HG03565 (cell line): Measurements from ENCODE around the gene NEK1.
"Not testable (repeated sequence)": the region's sequence is repeated elsewhere in the genome, so short reads cannot be mapped to it uniquely, and the experiment has no call there.

ENCODE experiments used
- ATAC-seq: cut with Tn5 transposase; IDR thresholded peaks from one replicate; pipeline ENCODE4 v1.9.1; 2021; ENCODE audit warnings: mild to moderate bottlenecking, moderate library complexity; ENCODE audit not compliant: unreplicated experiment

Gene NEK1

DNA sequence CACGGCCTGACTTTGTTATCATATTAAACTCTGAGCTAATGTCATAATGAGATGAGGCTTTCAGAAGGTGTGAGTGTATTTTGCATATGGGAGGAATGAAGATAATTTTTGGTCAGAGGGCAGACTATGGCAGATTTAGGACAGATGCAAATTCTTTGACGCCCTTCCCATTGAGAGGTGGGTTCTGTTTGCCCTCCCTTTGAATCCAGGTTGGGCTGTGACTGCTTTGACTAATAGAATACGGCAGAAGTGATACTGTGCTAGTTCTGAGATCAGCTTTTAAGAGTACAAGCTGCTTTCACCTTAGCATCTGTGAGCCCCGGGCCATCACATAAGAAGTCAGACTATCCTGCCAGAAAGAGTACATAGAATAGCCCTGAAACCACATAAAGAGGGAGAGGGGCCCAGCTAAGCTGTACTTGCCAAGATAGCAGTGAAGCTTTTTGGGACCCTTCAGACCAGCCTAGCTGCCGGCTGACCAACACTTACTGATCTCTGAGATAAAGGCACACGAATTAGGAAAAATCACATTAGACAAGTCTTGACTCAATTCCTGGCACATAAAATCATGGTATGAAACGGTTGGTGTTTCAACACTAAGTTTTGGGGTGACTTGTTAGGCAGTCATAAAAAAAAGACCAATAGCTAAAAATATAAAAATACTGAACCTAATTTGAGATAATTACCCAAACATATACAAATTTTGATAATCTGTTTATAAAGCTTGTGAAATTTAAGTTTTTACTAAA lies 174.9 kb downstream of the NEK1 start:
- peak; percentile 84 for ATAC-seq

DNA sequence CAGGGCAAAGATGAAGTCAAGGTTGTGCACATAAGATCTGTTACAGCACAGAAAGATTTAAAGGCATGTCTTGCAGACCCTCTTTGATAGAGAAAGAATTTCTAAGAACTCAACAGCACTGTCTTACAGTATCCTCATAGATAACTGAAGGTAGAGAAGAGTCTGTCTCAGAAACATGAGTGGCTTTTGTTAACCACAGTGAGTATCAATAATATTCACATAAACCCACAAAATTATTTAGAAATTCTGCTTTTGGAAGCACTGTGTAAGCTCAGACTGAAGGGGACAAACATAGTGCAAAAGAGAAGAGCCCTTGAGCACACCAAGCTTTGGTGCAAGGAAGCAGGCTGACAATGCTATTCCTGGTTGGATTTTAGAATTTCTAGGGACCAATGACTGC lies 175.6 kb downstream of the NEK1 start:
- no peak for ATAC-seq

DNA sequence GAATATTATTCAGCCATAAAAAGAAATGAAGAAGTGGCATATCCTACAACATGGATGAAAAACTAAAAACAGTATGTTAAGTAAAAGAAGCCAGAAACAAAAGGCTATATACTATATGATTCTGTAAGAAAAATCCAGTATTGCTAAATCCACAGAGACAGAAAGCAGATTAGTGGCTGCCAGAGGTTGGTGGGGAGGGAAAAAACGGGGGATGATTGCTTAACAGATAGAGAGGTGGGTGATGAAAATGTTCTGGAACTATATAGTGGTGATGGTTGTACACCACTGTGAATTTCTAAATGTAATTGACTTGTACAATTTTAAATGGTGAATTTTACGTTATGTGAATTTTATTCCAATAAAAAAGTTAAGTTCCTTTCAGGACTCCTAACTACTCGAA lies 184.0 kb downstream of the NEK1 start:
- ATAC-seq = no peak

DNA sequence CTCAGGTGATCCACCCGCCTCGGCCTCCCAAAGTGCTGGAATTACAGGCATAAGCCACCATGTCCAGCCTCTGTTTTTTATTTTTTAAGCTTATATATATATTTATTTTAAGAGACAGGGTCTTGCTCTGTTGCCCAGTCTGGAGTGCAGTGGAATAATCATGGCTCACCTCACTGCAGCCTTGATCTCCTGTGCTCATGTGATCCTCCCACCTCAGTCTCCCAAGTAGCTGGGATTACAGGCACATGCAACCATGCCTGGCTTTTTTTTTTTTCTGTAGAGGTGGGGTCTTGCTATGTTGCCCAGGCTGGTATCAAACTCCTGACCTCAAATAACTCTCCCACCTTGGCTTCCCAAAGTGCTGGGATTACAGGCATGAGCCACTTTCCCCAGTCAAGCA lies 184.7 kb downstream of the NEK1 start:
- not testable (repeated sequence) for ATAC-seq

DNA sequence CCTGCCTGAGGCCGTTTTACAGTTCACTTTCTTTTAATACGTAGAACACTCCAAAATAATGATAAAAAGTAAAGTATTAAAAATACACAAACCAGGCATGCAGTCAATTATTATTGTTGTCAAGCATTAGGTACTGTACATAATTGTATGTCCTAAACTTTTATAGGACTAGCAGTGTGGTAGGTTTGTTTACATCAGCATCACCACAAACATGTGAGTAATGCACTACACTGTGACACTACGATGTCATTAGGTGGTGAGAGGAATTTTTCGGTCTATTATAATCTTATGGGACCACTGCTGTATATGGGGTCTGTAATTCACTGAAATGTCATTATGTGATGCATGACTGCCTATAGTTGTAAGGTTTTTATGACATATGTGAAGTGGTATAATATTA lies 192.1 kb downstream of the NEK1 start:
- ATAC-seq = no peak

DNA sequence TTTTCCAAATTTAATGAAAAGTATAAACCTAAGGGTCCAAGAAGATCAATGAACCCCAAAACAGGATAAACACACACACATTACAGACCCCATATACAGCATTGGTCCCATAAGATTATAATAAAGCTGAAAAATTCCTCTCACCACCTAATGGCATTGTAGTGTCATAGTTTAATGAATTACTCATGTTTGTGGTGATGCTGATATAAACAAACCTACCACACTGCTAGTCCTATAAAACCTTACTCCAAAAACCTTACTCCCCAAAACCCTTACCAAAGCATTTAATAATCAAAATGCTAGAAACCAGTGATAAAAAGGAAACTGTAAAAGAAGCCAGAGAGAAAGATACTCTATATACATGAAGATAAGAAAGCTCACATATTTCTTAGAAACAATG lies 193.5 kb downstream of the NEK1 start:
- no peak for ATAC-seq

DNA sequence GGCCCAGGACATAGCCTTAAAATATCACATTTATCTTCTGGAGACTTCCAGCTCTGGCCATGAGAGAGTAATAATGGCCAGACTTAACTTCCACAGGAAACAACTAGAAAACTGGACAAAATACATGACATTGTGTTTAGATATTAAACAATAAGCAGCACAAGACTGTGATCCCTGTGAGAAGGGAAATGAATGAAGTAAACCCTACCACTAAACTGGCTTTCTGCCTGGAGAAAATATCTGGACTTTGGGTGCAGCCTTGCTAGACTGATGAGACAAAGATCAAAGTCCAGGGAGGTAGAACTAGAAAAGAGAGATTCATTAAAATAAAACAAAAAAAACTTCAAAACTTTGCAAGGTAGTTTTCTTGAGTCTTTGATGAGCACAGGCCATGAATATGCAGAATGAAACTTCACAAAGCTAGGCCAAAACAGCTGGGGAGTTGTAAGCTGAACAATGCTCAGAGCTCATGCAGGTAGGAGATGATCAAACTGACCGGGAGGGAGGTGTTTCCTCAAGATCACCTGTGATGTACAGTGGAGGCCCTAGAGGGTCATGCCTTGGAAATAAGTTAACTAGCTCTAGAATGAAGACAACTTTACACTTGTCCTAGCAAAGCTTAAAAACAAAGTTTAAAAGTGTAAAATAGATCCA lies 194.6 kb downstream of the NEK1 start:
- no peak for ATAC-seq

DNA sequence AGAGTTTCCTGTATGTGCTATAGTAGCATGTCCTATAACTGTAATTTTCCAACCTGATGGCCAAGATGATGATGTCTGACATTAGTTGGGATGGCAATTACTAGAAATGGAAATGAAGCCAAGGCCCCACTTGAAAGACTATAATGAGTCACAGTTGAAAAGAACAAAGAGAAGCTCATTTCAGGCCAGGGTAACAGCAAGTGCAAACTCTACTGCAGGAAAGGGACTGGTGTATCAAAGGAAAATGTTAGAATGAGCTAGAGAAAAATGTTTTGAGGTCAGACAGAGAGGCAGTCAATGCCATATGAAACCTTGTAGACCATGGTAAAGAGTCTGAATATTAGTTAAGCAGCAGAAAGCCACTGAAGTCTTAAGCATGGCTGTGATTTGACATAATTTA lies 195.4 kb downstream of the NEK1 start:
- peak; percentile 77 for ATAC-seq

DNA sequence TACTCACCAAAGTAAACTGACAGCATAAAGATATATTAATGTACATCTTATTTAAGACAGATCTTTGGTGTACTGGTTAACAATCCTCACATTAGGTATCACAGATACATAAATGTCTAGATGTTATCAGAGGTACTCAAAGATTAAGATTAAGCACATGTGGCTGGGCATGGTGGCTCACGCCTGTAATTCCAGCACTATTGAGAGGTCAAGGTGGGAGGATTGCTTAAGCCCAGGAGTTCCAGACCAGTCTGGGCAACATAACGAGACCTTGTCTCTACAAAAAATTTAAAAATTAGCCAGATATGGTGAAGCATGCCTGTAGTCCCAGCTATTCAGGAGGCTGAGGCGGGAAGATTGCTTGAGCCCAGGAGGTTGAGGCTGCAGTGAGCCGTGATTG lies 195.9 kb downstream of the NEK1 start:
- ATAC-seq = no peak

DNA sequence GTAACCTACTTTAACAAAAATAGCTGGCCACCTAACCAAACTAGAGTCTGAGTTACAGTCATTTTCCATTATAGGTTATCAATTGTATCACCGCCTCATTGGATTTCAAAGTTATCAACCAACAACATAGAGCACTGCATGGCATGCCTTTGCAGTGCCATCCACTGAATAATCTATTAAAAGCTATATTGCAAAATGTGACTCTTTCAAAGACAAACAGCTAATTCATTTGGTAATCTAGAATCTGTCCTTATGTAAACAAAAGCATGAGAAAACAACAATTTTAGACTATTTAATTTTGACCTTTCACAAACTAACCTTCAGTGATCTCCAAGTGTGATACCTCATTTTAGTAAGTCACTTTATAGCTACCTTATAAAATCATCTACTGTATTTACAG lies 197.5 kb downstream of the NEK1 start:
- ATAC-seq = no peak

DNA sequence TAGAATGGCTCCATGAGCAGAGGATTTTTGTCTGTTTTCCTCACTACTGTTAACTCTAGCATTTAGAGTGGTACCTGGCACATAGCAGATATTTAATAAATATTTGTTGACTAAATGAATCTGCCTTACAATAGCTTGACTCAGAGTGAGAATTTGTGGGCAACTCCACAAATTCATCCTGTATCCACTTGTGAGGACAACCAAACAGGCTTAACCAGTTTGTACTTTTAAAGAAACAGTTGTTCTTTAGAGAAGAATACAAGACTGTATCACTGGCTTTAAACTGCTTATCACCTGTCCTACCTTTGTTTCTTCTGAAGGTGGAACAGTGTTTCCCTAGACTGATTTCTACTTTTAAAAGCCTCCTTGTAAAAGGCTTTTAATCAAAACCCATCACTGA lies 200.3 kb downstream of the NEK1 start:
- ATAC-seq = no peak

DNA sequence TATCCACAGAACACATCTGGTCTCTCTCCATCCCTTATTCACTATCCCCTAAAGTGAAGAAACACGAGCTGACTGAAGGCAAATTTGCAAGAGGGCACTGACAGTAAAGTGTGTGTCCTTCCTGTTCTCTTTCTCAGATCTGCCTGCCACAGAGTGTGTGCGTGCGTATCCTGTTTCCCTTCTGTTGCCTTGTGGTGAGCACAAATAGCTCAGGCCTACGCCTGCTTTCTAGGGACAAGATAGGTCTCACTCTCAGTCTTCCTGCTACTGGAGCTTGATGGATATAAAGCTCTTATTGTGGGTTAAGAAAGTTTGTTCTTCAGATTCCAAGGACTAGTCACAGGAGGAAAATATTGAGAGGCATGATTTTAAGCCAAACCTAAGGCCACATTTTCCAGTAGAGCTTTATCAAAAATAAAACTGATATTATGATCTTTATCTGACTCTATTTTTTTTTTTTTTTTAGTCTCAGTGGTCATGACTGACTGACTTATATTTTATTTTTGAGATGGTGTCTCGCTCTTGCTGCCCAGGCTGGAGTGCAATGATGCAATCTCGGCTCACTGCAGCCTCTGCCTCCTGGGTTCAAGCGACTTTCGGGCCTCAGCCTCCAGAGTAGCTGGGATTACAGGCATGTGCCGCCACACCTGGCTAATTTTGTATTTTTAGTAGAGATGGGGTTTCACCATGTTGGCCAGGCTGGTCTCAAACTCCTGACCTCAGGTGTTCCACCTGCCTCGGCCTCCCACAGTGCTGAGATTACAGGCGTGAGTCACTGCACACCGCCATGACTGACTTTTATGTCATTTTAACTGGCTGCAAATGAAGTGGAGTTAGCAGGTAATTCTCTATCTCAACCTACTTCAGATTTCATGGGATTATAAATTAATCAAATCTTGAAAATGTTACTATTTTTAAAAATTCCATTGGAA lies 201.3 kb downstream of the NEK1 start:
- ATAC-seq = peak; percentile 98

DNA sequence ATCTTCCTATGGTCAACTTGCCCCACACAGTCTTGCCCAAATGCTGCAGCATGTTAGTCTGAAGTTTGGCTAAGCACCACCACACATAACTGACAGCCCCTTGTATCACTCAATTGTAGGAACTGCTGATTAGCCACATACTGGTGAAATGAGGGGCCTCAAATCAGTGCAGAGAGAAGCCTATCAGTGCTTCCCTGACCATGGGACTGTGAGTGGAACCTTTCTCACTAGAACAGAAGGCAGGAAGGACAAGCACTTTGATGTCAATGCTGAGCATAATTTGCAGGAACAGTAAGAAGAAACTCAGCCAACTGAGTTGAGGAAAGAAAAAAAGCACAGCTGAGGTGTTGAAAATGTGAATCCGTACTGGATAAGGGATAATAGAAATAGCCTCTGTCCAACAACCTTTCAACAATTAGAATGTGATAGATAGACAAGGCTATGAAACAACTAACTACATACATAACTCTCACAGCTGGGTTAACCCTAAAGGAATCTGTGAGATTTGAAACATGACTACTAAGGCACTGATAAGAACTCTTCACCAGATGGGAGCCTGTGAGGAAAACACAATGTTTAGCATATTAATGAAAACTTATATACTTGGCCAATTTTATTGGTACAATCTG lies 205.1 kb downstream of the NEK1 start:
- ATAC-seq = no peak

DNA sequence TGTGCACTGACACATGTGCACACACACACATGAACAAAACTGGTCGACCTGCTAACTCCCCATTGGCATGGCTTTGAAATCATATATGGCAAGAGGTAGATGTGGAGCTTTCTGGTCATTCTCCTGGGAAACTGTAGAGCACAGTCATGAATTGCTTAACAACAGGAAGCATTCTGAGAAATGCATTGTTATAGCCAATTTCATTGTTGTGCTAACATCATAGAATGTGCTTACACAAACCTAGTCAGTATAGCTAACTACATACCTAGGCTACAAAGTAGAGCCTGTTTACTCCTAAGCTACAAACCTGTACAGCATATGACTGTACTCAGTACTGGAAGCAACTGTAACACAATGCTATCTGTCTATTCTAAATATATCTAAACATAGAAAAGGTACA lies 207.4 kb downstream of the NEK1 start:
- no peak for ATAC-seq

DNA sequence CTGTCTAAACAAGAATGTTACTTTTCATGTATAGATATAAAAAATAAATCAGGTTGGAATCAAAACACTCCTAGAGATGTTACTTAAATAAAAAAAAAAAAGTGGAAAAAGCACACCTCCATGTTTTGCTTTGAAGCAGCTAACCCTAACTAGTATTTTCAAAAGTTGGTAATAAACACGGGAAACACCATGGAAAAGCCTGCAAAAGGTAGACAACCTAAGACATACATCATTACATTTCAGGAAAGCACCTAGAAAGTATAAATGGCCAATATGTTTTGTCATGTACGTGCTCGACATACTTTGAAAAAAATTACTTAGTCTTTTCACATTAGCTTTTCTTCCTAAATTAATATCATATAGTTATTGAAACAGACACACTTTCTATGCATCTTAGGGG lies 211.6 kb downstream of the NEK1 start:
- ATAC-seq = no peak

DNA sequence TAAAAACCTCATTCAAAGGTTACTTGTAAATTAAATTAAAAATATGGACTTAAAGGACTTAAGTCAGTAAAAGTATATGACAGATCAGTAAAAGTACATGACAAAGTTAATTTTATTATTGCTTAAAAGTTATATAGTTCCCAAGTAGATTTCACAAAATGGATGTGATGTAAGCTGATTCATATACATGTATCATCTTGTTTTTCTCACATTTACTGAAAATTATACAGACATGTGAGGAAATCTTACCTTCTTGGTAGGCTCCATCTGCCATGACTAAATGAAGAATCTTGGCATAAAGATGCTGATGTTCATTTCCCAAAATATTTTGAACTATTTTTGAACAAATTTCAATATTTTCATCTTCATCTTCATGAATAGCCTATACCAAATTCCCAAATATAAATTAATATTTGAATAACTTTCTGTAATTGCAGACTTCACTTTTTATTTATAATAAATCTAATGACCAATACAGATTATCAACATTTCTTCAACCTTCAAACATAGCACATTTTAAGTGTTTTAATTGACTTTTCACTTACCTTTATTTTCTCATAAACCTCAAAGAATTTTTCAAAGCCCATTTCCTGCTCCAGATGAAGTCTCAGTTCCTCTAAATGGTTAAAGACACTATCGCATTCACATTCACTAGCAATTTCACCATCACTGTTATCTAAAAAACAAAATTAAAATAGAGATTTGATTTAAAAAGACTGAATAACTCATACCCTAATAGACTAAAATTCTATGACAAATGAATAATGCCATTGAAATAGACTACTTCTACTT lies 212.2 kb downstream of the NEK1 start:
- ATAC-seq = peak; percentile 79

DNA sequence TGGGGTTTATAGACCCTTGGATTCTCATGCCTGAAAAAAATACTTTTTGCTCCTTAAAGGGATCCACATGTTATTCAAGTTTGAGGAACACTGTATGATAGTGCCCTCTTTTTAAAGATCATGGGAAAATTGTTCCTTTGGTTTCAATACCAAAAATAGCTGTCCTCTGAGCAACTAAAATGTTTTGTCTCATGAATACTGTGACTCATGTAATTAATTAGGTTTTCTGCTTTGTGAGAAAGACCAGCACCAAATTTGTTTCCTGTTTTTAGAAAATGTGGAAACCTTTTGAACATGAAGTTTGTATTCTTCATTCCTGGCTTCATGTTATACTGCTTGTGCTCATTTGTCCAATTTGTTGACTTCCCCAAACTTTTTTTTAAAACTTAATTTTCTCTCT lies 214.1 kb downstream of the NEK1 start:
- no peak for ATAC-seq

DNA sequence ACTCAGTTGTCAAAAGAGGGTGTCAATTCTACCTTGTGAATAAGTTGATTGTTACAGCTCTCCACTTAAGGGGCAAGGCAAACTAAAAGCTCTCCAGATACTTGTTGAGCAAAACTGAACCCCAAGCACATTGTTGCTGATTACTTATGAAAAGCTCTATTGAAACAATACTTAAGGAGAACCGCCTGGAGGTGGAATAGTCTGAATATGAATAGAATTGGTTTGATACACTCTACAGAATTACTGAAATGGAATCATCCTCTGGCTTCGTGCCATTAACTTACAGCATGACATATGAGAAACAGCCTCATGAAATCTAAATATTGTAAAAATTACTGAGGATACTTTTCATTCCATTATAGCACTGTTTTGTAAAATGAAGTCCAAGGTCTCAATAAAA lies 214.6 kb downstream of the NEK1 start:
- no peak for ATAC-seq

DNA sequence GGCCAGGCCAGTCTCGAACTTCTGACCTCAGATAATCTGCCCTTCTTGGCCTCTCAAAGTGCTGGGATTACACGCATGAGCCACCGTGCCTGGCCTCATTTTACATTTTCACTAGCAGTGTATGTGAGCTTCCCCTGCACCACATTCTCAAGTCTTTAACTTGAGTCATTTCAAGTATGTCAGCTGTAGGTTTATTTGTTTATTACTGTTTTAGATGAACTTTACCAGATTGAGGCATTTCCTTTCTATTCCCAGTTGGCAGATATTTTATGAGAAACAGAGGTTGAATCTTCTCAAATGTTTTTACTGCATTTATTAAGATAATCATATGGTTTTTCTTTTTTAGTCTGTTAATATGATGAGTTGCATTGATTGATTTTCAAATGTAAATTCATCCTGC lies 227.0 kb downstream of the NEK1 start:
- no peak for ATAC-seq

DNA sequence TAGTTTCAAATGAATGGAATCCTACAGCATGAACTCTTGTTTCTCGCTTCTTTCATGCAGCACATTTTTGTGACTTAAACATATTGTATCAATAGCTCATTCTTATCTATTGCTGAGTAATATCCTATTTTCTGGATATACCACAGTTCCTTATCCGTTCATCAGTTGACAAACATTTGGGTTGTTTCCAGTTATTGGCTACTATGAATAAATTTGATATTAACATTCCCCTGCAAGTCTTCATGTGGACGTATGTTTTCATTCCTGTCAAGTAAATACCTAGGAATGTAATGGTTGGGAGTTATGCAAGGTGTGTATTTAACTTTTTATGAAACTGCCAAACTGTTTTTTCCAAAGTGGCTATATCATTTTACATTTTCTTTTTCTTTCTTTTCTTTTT lies 227.6 kb downstream of the NEK1 start:
- no peak for ATAC-seq
